ENCODE measurements around the gene FTL.

DNA sequence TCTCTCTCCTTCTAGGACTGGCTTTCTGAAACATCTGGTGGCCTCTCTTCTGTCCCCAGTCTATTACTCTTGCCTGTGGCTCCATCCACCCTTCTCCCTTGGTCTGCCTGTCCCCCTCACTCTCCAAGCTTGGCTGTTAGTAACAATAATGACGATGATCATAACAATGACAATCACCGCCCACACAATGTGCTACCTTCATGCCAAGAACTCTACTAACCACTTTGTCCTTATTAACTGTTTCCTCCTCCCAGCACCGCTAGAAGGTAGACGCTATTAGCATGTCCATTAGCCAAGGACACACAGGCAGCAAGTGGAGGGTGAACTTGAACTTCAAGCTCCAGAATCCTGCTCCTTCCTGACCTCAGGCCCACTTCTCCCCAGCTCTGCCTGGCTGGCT, 25.3 kb downstream of the FTL start:
- TF ChIP-seq POLR2AphosphoS5 (IDR thresholded peaks at IDR 0.05; ENCODE audit: low read depth, low read length) = no peak
- TF ChIP-seq POLR2A (IDR thresholded peaks at IDR 0.05; ENCODE audit: low read depth, low read length) = no peak
- TF ChIP-seq TAF1 (IDR thresholded peaks at IDR 0.05; ENCODE audit: low read depth, low read length) = no peak
- no peak for TF ChIP-seq SPI1 (IDR thresholded peaks at IDR 0.05; ENCODE audit: low read depth, low read length)
- no peak for TF ChIP-seq POU2F2 (IDR thresholded peaks at IDR 0.05; ENCODE audit: low read depth, low read length)
- no peak for TF ChIP-seq PAX5 (IDR thresholded peaks at IDR 0.05; ENCODE audit: insufficient read depth, low read length, severe bottlenecking)
